GM21529 (cell line): Measurements from ENCODE around the gene DND1.
A peak's percentile ranks its signal among the peaks of the same experiment; 100 is the strongest.
"Not testable (repeated sequence)": the region's sequence is repeated elsewhere in the genome, so short reads cannot be mapped to it uniquely, and the experiment has no call there.

ENCODE experiments used
- ATAC-seq: cut with Tn5 transposase; IDR thresholded peaks from one replicate; pipeline ENCODE4 v1.9.1; 2021; ENCODE audit not compliant: unreplicated experiment

DND1 gene

GRCh38 chr5:140672455-140673186 lies 755 bp downstream of the DND1 start:
- ATAC-seq, result no peak

- ATAC-seq, result no peak
Measured at GRCh38 chr5:140671472-140672125, 1.8 kb downstream of the DND1 start.

- not testable (repeated sequence) for ATAC-seq
Measured at GRCh38 chr5:140671035-140671434, 2.3 kb downstream of the DND1 start.

GRCh38 chr5:140664359-140665119 lies 8.8 kb downstream of the DND1 start, which contains the start of gene WDR55:
Gene WDR55, plus strand, starts transcription at chr5:140664904. Its CDS starts 9 bp downstream, at chr5:140664913.
- peak; percentile 97 for ATAC-seq

- no peak for ATAC-seq
Measured at GRCh38 chr5:140664030-140664358, 9.4 kb downstream of the DND1 start.

GRCh38 chr5:140660371-140660770 lies 13.0 kb downstream of the DND1 start:
- not testable (repeated sequence) for ATAC-seq

GRCh38 chr5:140658870-140659269 lies 14.5 kb downstream of the DND1 start:
- ATAC-seq, result no peak

GRCh38 chr5:140647042-140647419 lies 26.3 kb downstream of the DND1 start:
- peak; percentile 14 for ATAC-seq

GRCh38 chr5:140642718-140643117 lies 30.7 kb downstream of the DND1 start:
- no peak for ATAC-seq

- no peak for ATAC-seq
Measured at GRCh38 chr5:140641716-140642115, 31.7 kb downstream of the DND1 start.

GRCh38 chr5:140639148-140639981 lies 34.0 kb downstream of the DND1 start, which contains the start of gene TMCO6:
Gene TMCO6, plus strand, starts transcription at chr5:140639451. Its CDS starts 77 bp downstream, at chr5:140639528.
- peak; percentile 89 for ATAC-seq

GRCh38 chr5:140638898-140639147 lies 34.6 kb downstream of the DND1 start:
- ATAC-seq, result not testable (repeated sequence)

- ATAC-seq, result no peak
Measured at GRCh38 chr5:140637371-140638100, 35.8 kb downstream of the DND1 start.

- no peak for ATAC-seq
Measured at GRCh38 chr5:140635291-140636257, 37.8 kb downstream of the DND1 start.

- no peak for ATAC-seq
Measured at GRCh38 chr5:140634103-140634502, 39.3 kb downstream of the DND1 start.

- ATAC-seq, result no peak
Measured at GRCh38 chr5:140633501-140633900, 39.9 kb downstream of the DND1 start.

- ATAC-seq, result peak; percentile 4
Measured at GRCh38 chr5:140633021-140633471, 40.3 kb downstream of the DND1 start, which contains the start of gene CD14. Gene CD14, minus strand, starts transcription at chr5:140633175. Its CDS starts 104 bp downstream, at chr5:140633071.

- peak; percentile 52 for ATAC-seq
Measured at GRCh38 chr5:140632366-140633020, 40.9 kb downstream of the DND1 start.
